KOPT-K1 (cell line): ENCODE results near the gene FMOD.
"Not testable (repeated sequence)": the region's sequence is repeated elsewhere in the genome, so short reads cannot be mapped to it uniquely, and the experiment has no call there.

Source experiments
- H3K27ac ChIP-seq: fragments of 200-600 bp; sonication (generic); 2 replicates; pipeline ENCODE4 v1.5.1; 2016; ENCODE audit warnings: antibody characterized with exemption, mild to moderate bottlenecking, low read depth, low read length; ENCODE audit not compliant: poor library complexity, severe bottlenecking
- H3K36me3 ChIP-seq: fragments of 200-600 bp; sonication (generic); 2 replicates; pipeline ENCODE4 v1.5.1; 2017; ENCODE audit warnings: antibody characterized with exemption, mild to moderate bottlenecking, low read length, moderate library complexity; ENCODE audit not compliant: insufficient read depth
- H3K9me3 ChIP-seq: fragments of 200-600 bp; sonication (generic); 2 replicates; pipeline ENCODE4 v1.5.1; 2017; ENCODE audit warnings: antibody characterized with exemption, low read length, mild to moderate bottlenecking; ENCODE audit not compliant: insufficient read depth, poor library complexity, severe bottlenecking

Gene FMOD

DNA sequence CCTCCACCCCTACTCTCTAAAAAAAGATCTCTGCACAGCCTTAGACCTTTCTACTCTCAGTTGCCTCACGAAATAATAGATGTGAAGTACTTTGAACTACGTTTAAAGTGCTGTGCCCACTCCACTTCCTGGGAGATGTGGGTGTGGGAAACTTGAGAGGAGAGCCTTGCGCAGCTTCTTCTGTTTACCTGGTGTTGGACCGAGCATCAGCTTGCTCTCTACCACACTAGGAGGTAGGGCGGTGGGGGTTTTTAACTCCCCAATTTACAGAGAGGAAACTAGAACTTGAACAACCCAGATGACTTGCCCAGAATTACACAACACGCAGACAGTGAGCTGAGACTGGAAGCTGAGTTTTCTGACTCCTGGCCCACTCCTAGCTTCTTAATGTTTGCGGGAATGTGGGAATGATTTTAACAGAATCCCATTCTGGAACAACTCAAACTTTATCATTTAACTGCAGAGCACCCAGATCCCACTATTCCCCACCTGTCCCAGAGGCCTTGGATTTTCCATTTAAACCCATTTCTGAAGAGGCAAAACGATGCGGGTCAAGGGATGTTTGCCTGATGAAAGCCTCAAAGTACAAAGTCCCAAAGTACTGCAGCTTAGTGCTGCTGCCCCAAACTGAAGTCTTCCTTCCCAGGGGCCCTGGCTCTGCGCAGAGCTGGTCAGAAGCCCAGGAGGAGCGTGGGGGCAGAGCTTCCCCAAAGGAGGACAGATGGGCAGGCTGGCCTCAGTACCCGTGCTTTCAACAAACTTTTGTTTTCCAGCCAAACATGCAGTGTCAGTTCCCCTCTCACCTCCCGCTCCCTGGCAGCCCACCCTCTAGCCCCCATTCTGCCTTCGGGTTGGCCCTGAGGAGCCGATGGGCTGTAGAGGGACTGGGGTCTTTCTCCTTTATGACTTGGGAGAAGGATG is 26.6 kb downstream of the FMOD start:
- H3K36me3 ChIP-seq, result no peaks in the 10 kb centered on the region
- H3K27ac ChIP-seq, result peak overlapping the region; percentile 48
- H3K9me3 ChIP-seq, result no peaks in the 10 kb centered on the region

DNA sequence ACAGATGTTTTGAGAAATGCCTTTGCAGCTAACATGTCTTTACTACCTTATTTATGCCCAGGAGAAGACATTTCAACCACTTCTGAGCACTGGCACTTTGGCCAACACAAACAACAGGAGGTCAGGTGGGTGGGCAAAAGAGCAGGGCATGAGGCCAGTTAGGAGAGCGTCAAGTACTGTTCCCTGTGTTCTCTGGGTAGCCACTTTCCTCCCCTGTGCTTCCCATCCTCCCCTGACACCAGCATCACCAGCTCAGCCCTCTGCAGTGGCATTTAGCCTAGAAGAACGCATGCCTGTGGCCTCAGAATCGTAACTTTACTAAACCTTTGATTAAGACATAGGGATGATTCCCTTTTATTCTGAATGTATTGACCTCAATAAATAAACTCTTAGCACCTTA is 27.3 kb downstream of the FMOD start:
- Histone ChIP-seq H3K27ac (peak overlapping the region; percentile 48), H3K9me3 (no peaks in the 10 kb centered on the region), H3K36me3 (no peaks in the 10 kb centered on the region)

DNA sequence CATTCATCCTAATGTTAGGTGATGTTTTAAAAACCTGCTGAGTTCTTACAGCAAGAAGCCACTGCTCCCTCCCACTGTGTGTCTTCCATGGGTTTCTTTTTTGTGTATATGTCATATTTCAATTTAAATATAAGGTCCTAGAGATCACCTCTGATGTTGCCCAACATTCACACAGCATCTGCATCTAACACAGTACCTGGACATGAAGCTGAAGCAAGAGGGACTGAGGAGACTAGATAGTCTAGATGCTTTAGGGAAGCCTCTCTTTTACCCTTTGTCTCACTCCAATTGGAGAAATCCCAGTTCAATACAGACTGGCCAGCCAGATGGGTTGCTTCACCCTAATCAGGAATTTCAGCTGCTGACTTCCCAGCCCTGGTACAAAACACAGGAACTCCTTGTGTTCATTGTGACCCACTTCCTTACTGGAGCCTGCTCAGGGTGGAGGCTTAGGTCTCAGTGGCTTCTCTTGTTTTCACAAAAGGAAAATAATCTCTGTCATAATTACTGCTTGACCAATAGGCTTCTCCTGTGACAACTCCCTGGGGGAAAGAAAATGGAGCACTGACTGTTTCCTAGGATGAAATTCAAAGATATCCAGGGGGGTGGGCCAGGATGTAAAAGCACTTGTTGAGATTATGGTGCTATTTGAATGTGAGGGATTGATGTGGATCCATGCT is 28.3 kb downstream of the FMOD start:
- no peaks in the 10 kb centered on the region for H3K9me3 ChIP-seq
- H3K27ac ChIP-seq, result no peak overlapping the region
- no peaks in the 10 kb centered on the region for H3K36me3 ChIP-seq

DNA sequence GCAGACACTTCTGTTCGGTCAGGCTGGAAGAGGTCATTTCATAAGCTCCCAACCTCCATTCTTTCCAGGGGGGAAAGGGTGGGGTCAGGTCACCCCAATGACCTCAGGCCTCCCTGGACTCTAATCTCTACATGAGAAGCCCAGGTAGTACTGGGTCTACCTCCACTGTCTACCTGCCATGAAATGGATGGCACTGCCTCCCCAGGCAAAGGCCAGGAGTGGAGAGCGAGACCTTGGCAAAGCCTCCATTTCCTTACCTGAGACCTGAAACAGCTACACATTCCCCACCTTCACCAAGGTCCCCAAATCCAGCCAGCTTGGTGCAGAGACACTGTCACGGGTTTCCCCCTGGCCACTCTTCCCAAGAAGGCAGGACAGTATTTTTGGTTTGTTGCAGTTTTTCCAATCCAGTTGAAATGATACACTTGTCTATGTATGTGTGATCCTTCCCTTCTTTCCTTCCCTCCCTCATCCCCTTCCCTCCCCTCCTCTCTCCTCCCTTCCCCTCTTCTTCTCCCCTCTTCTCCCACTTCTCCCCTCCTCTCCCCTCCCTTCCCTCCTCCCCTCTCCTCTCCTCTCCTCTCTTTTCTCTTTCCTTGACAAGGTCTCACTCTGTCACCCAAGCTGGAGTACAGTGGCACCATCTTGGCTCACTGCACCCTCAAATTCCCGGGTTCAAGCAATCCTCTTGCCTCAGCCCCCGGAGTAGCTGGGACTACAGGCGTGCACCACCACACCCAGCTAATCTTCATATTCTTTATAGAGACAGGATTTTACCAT is 29.5 kb downstream of the FMOD start:
- H3K27ac ChIP-seq, result peak overlapping the region; percentile 73
- H3K36me3 ChIP-seq, result no peaks in the 10 kb centered on the region
- no peaks in the 10 kb centered on the region for H3K9me3 ChIP-seq

DNA sequence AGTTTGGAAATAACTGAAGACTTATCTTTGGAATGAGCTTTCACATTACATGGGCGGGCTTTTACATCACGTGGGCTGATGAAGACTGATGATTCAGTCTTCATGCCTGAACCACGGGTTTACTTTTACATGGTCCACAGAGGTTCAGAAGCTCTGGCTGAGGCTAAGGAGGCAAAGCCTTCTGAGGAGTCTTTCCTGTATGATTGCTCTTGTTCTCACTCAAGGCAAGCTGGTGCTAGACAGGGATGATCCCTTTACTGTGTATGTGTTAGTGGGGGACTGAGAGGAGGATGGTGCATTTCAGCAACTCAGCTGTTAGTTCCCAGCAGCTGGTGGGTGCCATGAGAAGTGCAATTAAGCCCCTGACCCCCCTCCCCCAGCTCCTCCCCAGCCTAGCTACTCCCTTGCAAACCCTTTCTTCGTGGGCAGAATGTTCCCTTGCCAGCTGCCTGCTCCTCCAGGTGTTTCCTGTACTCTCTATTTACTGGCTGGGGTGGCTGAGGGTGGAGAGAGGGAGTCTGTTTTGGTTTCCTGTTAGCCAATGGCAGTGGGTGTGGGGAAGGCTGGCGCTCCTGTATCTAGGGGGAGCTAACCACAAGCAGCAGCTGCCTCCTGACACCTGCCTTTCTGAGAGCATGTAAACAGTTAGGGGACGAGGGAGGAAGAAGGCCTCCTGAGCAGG is 30.2 kb downstream of the FMOD start:
- H3K9me3 ChIP-seq, result no peaks in the 10 kb centered on the region
- H3K36me3 ChIP-seq, result no peaks in the 10 kb centered on the region
- H3K27ac ChIP-seq, result peak overlapping the region; percentile 73

DNA sequence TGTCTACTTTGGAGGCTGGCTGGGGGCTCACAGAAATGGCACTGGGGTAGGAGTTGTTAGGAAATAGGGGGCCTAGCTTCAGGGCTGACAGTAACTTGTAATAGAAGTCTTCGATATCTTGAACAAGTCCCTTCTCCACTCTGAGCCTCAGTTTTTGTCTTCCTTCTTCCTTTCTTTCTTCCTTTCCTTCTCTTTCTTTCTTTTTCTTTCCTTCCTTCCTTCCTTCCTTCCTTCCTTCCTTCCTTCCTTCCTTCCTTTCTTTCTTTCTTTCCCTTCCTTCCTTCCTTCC is 32.7 kb downstream of the FMOD start:
- H3K36me3 ChIP-seq, result no peaks in the 10 kb centered on the region
- no peak overlapping the region for H3K27ac ChIP-seq
- no peaks in the 10 kb centered on the region for H3K9me3 ChIP-seq

DNA sequence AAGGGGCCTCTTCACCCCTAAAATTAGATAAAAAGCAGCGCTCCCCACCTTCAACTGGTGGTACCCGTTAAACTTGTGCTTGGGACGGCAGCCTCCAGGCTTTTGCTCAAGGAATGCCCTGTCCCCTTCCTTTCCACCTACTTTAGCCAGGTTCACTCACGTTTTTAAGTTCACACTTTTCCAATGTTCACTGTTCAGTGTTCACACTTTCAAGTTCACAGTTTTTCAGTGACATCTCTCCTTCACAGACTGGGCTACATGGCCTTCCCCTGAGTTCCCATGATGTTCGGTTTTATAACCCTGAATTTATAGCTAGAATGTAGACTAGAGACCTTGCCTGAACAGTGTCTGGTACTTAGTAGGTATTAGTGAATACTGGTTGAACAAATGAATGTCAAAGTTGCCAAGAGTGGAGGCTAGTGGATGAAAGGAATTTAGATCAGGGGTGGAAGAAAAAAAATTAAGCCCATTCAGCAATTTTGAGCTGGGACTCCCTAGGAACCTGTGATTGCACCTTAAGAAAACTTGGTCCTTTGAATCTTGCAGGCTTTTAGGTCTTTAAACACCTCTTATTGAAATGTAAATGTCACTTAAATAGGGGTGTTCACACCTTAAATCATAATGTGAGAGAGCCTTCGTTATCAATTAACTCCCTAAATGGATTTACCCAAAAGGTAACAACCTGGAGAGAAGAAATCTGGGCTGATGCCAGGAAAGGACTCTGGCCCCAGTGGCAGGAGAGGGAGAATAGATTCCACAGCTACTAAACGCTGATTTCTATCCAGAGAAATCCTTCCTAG is 33.3 kb downstream of the FMOD start:
- Histone ChIP-seq H3K9me3 (no peaks in the 10 kb centered on the region), H3K36me3 (no peaks in the 10 kb centered on the region), H3K27ac (no peak overlapping the region)

DNA sequence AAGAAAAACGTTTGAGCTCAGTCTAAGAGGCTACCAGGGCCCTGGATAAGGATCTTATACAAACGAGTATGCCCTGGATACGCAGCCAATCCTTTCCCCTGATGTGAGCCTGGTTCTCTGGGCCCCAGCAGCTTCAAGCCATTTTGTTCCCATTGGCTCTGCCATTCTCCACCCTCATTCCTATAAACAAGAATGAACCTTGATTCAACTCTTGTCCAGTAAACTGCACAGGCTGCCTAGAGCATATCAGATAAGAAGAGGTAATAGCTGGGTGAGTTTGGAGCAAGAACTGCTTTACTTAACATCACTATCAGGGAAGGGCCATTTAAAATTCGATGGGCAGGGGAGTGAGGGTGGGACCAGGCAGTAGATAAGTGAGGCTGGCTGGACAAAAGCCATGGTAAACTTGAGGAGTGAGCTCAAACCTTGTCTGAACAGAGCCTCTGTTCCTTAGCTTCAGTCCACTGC is 34.3 kb downstream of the FMOD start:
- Histone ChIP-seq H3K9me3 (no peaks in the 10 kb centered on the region), H3K36me3 (no peaks in the 10 kb centered on the region), H3K27ac (no peak overlapping the region)

DNA sequence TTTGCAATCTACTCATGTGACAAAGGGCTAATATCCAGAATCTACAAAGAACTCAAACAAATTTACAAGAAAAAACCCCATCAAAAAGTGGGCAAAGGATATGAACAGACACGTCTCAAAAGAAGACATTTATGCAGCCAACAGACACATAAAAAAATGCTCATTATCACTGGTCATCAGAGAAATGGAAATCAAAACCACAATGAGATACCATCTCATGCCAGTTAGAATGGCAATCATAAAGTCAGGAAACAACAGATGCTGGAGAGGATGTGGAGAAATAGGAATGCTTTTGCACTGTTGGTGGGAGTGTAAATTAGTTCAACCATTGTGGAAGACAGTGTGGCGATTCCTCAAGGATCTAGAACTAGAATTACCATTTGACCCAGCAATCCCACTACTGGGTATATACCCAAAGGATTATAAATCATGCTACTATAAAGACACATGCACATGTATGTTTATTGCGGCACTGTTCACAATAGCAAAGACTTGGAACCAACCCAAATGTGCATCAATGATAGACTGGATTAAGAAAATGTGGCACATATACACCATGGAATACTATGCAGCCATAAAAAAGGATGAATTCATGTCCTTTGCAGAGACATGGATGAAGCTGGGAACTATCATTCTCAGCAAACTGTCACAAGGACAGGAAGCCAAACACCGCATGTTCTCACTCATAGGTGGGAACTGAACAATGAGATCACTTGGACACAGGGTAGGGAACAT is 36.7 kb downstream of the FMOD start:
- not testable (repeated sequence) for H3K9me3 ChIP-seq, H3K36me3 ChIP-seq, H3K27ac ChIP-seq

DNA sequence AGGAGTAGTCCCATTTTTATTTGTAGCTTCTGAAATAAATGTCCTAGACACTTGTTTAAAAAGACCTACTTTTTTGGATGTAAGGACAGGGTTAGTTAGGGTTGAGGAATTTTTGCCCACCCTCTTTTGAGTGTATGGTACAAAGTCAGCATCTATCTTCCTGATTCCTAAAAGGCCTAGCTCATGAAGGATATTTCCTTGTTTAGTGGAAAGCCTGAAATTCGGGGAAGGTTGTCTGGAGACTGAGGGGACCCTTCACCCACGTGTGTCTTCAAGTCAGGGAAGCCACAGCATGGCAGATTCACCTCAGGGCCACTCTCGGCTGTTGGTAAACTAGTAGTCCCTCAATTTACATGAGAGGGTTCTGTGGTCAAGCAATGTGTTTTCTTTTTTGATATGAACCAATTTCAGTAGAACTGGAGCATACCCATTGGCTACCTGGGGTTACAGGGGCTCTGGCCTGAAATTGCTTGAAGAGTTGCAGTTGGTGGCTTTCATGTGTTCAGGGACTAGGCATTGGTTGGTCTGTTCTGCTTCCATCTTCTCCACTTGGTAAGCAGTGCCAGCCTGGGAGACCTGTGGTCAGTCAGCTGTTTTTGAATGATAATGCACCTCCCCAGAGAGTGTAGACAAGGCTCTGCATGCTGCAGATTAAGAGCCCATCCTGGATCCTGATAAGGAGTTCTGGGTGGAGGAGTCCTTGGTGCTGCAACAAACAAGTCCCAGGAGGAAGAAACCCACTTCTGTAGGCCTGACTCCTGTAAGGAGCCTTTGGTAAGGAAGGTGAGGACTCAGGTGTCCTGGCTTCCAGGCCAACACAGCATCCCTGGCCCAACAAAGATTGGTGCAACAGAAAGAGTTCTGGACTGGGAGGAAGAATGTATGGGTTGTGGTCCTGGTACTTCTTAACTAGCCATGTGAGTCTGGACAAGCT is 39.3 kb downstream of the FMOD start:
- no peaks in the 10 kb centered on the region for H3K9me3 ChIP-seq
- H3K27ac ChIP-seq, result no peak overlapping the region
- 0 out of 2 replicates have a peak, but pooled peaks cover 5% of the 10 kb centered on the region for H3K36me3 ChIP-seq

DNA sequence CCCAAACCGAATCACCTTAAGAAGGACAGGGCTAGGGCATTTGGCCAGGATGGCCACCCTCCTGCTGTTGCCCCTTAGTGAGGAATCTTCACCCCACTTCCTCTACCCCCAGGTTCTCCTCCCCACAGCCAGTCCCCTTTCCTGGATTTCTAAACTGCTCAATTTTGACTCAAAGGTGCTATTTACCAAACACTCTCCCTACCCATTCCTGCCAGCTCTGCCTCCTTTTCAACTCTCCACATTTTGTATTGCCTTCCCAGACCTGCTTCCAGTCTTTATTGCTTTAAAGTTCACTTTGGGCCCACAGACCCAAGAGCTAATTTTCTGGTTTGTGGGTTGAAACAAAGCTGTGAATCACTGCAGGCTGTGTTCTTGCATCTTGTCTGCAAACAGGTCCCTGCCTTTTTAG is 42.0 kb downstream of the FMOD start:
- H3K36me3 ChIP-seq, result 0 out of 2 replicates have a peak, but pooled peaks cover 5% of the 10 kb centered on the region
- H3K27ac ChIP-seq, result no peak overlapping the region
- H3K9me3 ChIP-seq, result no peaks in the 10 kb centered on the region

DNA sequence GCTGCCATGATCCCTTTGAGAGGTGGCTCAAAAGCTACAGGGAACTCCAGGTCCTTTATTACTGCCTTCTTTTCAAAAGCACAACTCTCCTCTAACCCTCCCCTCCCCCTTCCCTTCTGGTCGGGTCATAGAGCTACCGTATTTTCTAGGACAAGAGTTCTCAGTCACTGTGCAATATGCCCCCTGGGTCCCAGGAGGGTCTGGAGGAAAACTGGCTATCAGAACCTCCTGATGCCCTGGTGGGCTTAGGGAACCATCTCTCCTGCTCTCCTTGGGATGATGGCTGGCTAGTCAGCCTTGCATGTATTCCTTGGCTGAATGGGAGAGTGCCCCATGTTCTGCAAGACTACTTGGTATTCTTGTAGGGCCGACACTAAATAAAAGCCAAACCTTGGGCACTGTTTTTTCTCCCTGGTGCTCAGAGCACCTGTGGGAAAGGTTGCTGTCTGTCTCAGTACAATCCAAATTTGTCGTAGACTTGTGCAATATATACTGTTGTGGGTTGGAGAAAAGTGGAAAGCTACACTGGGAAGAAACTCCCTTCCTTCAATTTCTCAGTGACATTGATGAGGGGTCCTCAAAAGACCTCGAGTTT is 42.5 kb downstream of the FMOD start:
- Histone ChIP-seq H3K27ac (no peak overlapping the region), H3K36me3 (0 out of 2 replicates have a peak, but pooled peaks cover 5% of the 10 kb centered on the region)

More for the DNA sequence above, 42.5 kb downstream of the FMOD start:
- H3K9me3 ChIP-seq, result no peaks in the 10 kb centered on the region
